GM18526 (cell line): ENCODE results near the gene SOX4.

Source experiments
- POLR2A ChIP-seq: IDR thresholded peaks from 3 replicates; pipeline ENCODE4 v1.6.1; 2011; ENCODE audit not compliant: insufficient read length; ENCODE audit errors: extremely low read depth

Gene SOX4

DNA sequence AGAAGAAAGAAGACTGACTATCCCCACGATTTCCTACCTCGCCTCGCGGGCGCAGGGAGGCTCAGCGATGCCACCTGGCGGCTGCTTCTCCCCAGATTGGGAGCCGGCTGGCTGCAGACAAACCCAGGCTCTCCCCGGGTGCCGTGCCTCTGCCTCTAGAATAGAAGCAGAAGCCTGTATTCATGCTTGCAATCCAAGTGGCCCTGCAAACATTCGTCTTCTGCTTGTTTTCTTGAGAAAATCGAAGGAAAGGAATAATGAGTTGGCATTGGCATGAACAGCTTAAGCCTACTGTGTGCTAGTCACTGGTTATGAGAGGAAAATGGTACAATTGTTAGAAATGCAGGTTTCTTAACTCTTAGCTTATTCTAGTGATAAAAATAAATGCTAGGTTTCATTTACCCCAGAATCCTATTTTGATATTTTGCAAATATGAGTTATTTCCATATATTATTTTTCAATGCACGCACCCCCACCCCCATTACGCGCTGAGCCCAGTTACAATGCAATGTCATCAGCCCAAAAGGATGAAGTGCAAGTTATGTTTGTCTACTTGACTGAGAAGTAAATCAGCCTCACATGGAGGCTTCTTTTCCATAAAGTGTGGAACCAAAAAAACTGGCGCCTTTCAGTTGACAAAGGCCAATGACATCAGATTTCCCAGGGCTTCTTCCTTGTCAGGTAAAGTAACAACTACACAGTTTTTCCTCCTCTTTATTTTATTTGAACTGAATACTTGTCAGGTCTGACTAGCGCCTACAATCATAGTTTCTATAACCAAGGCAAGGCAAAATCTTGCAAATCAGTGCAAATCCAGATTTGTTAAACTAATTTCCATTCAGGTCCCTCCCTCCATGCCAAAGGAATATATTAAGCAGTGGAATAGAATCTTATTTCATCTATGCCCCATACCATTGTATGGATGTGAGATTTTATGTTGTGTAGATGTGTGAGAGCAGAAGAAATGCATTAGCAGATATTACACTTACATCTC, 3.9 kb upstream of the SOX4 start:
- TF ChIP-seq POLR2A: no peak

DNA sequence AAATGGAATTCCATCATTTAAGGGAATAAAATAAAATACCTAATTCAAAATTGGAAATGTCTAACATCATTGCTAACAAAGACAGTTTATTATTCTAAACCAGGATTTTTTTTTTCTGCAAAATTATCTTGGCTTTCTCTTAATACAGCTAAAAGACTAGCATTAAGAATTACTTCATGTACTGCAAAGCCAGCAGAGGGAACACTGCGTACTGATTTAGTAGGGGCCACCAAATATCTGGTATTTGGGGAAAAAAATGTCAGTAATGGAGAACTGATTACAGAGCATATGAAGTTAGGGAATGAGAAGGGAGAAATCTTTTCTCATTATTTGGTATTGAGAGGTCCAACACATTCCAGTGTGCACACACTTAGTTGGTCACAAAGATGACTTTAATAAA, 3.2 kb upstream of the SOX4 start:
- TF ChIP-seq POLR2A: no peak

DNA sequence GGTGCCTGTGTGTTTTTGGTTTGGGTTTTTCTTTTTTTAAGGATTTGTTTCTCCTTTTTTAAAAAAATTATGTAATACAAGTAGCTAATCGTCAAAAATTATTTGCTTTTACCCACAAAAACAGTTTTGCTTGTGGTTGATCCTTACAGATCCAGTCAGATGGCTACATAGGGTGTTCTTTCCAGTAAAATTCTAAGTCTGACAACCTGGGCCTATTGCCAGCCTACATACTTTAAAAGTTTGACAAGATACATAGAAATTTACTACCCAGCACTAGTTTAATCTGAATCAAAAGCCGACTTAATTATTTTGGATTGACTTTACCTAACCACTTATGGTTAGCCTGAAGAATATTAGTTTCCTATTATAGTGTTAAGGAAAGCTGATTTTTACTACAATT, 2.1 kb upstream of the SOX4 start:
- TF ChIP-seq POLR2A: no peak

DNA sequence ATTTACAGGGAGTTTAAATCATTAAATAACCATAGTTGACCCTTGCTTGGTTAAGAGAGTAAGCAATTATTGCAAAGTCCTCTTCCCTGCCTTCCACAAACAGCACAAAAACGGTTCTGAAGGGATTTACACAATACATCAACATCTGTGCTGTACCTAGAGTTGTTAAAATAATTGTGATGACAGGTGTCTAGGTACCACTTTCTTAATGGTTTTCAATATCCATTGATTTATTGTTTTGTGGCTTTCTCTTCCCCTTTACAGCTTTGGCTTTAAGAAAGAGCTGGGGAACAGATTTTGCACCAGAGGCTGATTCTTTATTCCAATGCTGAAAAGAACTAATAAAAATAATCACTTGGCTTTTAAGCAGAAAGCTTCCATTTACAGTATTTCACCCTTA, 598 bp upstream of the SOX4 start:
- no peak for TF ChIP-seq POLR2A

DNA sequence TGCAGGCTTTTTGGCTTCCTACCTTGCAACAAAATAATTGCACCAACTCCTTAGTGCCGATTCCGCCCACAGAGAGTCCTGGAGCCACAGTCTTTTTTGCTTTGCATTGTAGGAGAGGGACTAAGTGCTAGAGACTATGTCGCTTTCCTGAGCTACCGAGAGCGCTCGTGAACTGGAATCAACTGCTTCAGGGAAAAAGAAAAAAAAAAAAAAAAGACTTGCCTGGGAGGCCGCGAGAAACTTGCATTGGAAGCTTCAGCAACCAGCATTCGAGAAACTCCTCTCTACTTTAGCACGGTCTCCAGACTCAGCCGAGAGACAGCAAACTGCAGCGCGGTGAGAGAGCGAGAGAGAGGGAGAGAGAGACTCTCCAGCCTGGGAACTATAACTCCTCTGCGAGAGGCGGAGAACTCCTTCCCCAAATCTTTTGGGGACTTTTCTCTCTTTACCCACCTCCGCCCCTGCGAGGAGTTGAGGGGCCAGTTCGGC, 420 bp downstream of the SOX4 start:
- TF ChIP-seq POLR2A: no peak

DNA sequence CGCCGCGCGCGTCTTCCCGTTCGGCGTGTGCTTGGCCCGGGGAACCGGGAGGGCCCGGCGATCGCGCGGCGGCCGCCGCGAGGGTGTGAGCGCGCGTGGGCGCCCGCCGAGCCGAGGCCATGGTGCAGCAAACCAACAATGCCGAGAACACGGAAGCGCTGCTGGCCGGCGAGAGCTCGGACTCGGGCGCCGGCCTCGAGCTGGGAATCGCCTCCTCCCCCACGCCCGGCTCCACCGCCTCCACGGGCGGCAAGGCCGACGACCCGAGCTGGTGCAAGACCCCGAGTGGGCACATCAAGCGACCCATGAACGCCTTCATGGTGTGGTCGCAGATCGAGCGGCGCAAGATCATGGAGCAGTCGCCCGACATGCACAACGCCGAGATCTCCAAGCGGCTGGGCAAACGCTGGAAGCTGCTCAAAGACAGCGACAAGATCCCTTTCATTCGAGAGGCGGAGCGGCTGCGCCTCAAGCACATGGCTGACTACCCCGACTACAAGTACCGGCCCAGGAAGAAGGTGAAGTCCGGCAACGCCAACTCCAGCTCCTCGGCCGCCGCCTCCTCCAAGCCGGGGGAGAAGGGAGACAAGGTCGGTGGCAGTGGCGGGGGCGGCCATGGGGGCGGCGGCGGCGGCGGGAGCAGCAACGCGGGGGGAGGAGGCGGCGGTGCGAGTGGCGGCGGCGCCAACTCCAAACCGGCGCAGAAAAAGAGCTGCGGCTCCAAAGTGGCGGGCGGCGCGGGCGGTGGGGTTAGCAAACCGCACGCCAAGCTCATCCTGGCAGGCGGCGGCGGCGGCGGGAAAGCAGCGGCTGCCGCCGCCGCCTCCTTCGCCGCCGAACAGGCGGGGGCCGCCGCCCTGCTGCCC, 1.1 kb downstream of the SOX4 start:
- TF ChIP-seq POLR2A: peak; percentile 34

DNA sequence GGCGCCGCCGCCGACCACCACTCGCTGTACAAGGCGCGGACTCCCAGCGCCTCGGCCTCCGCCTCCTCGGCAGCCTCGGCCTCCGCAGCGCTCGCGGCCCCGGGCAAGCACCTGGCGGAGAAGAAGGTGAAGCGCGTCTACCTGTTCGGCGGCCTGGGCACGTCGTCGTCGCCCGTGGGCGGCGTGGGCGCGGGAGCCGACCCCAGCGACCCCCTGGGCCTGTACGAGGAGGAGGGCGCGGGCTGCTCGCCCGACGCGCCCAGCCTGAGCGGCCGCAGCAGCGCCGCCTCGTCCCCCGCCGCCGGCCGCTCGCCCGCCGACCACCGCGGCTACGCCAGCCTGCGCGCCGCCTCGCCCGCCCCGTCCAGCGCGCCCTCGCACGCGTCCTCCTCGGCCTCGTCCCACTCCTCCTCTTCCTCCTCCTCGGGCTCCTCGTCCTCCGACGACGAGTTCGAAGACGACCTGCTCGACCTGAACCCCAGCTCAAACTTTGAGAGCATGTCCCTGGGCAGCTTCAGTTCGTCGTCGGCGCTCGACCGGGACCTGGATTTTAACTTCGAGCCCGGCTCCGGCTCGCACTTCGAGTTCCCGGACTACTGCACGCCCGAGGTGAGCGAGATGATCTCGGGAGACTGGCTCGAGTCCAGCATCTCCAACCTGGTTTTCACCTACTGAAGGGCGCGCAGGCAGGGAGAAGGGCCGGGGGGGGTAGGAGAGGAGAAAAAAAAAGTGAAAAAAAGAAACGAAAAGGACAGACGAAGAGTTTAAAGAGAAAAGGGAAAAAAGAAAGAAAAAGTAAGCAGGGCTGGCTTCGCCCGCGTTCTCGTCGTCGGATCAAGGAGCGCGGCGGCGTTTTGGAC, 2.0 kb downstream of the SOX4 start:
- no peak for TF ChIP-seq POLR2A

DNA sequence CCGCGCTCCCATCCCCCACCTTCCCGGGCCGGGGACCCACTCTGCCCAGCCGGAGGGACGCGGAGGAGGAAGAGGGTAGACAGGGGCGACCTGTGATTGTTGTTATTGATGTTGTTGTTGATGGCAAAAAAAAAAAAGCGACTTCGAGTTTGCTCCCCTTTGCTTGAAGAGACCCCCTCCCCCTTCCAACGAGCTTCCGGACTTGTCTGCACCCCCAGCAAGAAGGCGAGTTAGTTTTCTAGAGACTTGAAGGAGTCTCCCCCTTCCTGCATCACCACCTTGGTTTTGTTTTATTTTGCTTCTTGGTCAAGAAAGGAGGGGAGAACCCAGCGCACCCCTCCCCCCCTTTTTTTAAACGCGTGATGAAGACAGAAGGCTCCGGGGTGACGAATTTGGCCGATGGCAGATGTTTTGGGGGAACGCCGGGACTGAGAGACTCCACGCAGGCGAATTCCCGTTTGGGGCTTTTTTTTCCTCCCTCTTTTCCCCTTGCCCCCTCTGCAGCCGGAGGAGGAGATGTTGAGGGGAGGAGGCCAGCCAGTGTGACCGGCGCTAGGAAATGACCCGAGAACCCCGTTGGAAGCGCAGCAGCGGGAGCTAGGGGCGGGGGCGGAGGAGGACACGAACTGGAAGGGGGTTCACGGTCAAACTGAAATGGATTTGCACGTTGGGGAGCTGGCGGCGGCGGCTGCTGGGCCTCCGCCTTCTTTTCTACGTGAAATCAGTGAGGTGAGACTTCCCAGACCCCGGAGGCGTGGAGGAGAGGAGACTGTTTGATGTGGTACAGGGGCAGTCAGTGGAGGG, 2.8 kb downstream of the SOX4 start:
- TF ChIP-seq POLR2A: peak; percentile 15

DNA sequence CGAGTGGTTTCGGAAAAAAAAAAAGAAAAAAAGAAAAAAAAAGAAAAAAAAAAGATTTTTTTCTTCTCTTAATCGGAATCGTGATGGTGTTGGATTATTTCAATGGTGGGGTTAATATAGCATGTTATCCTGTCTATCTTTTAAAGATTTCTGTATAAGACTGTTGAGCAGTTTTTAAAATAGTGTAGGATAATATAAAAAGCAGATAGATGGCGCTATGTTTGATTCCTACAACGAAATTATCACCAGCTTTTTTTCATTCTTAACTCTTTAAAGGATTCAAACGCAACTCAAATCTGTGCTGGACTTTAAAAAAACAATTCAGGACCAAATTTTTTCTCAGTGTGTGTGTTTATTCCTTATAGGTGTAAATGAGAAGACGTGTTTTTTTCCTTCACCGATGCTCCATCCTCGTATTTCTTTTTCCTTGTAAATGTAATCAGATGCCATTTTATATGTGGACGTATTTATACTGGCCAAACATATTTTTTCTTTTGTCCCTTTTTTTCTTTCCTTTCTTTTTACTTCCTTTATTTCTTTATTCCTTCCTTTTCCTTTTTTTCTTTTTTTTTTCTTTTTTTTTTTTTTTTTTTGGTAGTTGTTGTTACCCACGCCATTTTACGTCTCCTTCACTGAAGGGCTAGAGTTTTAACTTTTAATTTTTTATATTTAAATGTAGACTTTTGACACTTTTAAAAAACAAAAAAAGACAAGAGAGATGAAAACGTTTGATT, 3.6 kb downstream of the SOX4 start:
- TF ChIP-seq POLR2A: no peak

DNA sequence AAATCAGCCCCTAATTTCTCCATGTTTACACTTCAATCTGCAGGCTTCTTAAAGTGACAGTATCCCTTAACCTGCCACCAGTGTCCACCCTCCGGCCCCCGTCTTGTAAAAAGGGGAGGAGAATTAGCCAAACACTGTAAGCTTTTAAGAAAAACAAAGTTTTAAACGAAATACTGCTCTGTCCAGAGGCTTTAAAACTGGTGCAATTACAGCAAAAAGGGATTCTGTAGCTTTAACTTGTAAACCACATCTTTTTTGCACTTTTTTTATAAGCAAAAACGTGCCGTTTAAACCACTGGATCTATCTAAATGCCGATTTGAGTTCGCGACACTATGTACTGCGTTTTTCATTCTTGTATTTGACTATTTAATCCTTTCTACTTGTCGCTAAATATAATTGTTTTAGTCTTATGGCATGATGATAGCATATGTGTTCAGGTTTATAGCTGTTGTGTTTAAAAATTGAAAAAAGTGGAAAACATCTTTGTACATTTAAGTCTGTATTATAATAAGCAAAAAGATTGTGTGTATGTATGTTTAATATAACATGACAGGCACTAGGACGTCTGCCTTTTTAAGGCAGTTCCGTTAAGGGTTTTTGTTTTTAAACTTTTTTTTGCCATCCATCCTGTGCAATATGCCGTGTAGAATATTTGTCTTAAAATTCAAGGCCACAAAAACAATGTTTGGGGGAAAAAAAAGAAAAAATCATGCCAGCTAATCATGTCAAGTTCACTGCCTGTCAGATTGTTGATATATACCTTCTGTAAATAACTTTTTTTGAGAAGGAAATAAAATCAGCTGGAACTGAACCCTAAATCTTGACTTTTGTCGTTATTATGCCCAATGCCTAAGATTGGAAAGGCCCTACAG, 4.5 kb downstream of the SOX4 start:
- TF ChIP-seq POLR2A: no peak

DNA sequence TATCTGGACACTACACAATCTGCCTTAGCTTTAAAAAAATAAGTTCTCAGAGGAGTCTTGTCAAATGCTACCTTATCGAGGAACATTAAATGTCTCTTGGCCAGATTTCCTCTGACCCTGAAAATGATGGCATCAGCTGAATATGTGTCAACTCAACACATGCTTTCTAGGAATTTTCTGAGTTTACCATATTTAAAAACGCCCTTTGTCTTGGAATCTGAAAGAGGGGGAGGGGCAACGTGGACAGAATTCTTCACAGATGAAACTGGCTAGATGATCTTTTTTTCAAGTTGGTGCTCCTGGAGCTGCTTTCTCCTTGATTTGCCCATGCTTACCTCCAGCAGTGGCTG, 5.1 kb downstream of the SOX4 start:
- no peak for TF ChIP-seq POLR2A

DNA sequence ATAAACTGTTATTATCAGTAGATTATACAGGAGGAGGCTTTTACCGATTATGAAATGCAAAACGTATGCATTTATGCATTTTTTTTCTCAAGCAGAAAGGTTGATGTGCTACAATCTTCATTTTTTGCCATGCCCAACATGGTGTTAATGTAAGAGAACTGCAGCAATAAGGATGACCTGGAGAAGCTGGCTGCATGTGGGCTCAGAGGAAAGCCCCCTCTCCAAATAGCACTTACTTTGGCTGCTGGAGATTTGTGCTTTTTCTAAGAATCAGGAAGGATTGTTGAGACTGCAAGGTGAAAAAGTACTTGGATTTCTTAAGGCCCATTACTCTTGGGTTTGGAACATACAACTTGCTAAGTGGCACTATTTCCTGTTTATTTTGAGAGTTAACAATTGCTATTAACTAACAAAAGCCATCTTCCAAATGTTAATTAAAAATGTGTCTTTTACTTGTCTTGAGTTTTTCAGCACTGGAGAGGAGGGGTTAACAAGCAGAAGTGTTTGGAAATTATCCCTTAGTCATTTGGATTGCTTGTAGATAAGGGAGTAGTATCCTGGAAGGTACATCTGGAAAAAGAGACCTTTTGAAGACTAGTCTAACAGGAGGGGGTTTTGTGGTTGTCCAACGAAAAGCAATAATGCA, 5.6 kb downstream of the SOX4 start:
- no peak for TF ChIP-seq POLR2A
